Muscle of arm (tissue), 12 donors: Measurements from ENCODE around the gene FGFBP1. TPM values are rescaled to one million over a fixed set of nuclear protein-coding genes. Genes with fewer than 3 reads are reported as not detected.

Experiments
- DNase-seq: peaks from one replicate; pipeline ENCODE4 v3.0.0-alpha.2; 2013
- polyA plus RNA-seq, 12 donors: library from polyadenylated mRNA; unstranded; fragments of 120-200 nt; gene quantifications; one replicate each; pipeline ENCODE4 v1.2.1, GENCODE V29; 2013; ENCODE audit not compliant: insufficient read length in 12 of 12

FGFBP1 gene
- polyA plus RNA-seq, 12 donors: 0.20 to 1.4 (median 0.74) TPM; not detected in 8

DNA sequence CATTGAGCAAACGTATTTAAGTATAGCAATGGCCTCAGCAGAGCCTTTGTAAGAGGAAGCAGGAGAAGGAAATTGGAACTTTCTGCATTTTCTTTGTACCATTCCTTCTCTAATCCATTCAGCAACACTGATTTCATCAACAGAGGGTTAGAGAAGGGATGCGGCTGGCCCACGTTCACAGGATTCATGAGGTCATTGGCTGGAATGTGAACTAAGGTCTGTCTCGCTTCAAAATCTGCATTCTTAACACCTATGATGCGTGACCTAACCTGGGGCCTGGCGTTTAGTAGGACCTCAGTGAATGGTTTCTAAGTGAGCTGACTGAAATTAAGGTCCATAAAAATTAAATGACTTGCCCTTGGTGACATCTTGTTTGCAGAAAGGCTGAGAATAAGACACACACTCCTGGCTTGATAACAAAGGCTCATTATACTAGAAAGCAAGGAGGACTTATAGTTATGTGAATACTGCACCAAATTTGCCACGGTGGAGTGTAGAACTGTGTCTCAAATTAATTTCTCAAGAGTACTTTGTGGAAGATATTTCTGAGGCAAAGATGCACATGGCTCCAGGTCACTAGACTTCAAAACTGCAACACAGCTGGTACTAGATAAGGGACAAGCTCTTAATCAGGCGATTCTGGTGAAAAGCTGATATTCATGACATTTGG is 25.4 kb downstream of the FGFBP1 start:
- no peak for DNase-seq

DNA sequence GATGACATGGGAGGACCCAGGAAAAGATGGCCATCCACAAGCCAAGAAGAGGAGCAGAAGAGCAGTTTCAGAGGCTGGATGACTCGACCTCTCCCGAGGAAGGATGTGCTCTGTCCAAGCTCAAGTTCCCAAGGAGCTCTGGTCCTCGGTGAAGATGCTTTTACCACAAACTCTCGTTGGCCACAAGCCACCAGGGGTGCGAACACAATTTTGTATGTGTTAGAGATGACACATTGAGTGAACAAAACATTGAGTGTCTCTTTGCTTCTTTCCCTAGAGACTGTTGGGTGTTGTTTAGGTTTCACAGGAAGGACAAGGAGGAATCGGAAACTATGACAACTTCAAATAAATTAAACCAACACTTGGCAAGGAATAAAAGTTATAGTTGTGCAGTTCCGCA is 26.3 kb downstream of the FGFBP1 start:
- no peak for DNase-seq

DNA sequence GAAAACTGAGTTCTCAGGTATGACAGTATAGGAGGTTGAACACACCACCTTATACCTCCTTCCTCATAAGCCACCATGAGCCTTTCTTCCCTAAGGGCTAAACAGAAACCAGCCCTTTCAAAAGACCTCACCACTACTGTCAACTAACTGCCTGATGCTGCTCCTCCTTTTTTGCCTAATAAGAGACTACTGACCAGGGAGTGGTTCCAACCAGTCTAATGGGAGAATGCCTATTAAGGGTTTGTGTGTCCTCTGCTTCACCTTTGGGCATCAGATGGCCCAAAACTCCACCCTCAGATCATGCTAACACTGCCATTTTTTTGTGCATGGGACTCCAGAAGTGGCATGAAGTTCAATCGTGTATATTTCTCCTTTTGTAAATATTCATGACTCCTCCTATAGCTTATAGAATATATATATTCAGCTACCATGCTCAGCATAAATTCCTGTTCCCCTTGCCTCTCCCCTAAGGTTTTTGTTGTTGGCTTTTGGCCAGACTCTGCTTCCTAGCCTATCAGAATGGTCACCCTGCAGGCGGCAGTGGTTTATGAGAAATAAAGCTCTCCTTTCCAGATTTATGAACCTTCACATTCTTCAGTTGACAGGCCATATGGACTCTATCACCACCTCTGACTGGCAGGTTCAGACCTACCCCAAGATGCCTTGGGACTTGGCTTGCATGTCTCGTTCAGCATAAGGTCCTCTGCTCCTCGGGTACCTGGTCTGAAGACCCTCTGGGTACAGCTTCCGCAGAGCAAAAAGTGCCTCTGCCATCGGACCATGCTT is 28.2 kb downstream of the FGFBP1 start:
- no peak for DNase-seq

DNA sequence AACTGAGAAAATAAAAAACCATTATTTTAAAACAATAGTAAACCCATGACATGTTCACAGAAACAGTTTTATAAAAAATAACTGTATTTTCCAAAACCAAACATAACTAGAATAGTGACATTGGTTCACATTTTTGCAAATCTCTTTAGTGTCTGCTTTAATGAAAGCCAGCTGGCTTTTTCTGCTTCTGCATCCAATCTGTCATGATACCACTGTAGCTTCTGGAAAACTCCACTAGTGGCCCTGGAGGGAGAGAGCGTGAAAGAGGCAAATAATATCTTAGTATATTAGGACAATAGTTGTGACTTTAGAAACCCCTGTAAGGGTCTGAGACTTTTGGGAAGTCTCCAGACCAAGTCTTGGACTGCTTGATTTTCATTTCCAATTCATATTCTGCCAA is 31.1 kb downstream of the FGFBP1 start:
- DNase-seq: peak; percentile 27

DNA sequence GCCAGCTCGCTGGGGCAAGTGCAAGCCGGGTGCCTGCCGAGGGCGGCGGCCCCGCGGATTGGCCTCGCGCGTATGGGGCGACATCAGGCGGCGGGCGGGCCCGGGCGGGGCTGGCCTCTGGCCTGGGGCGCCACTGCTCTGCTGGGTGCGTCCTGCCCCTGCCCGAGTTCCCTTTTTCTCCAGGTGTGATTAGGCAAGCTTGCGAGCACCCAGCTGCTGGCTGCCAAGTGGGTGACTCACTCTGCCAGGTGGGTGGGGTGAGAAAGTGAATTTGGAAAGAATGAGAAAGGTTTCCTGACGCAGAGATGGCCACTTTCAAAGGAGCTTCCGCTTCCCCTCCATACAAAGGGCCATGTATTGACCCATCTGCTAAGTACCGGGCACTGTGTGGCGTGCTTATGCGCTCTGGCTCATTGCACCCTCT is 32.5 kb downstream of the FGFBP1 start:
- DNase-seq: no peak

DNA sequence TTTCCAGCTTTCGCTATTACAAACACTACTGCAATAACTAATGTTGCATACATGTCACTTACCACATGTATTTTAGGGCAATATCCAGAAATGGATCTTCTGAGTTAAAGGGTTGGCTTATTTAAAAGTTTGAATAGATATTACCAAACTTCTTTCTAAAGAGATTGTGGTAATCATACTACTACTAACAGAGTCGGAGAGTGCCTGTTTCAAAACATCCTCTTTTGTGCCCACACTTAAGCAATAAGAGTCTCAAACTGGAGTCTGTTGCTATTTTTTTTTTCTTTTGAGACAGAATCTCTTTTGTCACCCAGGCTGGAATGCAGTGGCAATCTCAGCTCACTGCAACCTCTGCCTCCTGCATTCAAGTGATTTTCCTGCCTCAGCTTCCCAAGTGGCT is 35.8 kb downstream of the FGFBP1 start:
- DNase-seq: no peak

DNA sequence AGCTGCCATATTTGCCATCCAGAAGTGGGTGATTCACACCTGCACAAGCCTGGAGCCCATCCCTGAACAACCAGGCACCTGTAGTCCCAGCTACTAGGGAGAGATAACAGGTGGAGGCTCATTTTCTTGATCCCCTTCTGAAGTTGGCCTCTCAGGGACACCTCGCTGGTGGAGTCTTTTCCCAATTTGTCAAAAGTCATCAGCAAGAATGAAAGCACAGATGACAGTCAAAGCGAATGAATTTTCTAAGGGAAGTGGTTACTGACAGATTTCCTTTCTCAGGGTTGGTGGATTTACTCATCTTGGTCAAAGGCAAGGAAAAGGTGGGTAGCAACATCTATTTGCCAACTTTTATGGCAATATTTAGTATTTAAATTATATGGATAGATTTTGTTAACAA is 36.5 kb downstream of the FGFBP1 start:
- no peak for DNase-seq

DNA sequence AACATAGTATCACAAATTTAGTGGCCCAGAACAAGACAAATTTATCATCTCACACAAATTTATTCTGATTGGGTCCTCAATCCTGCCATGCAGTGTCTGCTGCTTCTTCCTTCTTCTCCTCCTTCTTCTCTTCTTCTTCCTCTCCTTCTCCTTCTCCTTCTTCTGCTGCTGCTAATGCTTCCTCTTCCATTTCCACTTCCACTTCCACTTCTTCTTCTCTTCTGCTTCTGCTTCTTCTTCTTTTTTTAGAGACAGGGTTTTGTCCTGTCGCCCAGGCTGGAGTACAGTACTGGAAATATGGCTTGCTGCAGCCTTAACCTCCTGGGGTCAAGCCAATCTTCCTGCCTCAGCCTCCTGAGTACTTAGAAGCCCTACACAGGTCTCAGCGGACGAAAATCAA is 37.5 kb downstream of the FGFBP1 start:
- no peak for DNase-seq

DNA sequence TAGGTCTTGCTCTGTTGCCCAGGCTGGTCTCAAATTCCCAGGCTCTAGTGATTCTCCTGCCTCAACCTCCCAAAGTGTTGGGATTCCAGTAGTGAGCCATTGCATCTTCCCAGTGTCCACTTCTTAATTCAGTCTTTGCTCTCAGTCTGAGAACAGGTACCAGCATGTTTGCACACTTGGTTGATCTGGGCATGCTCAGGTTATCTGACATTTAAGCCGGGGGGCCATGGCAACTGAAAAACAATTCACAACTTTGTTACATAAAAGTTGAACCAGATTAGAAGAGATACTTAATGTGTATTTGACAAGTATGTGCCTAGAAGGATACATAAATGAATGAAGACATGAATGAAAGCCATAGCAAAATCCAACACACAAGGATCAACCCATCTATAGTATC is 39.0 kb downstream of the FGFBP1 start:
- DNase-seq: no peak

DNA sequence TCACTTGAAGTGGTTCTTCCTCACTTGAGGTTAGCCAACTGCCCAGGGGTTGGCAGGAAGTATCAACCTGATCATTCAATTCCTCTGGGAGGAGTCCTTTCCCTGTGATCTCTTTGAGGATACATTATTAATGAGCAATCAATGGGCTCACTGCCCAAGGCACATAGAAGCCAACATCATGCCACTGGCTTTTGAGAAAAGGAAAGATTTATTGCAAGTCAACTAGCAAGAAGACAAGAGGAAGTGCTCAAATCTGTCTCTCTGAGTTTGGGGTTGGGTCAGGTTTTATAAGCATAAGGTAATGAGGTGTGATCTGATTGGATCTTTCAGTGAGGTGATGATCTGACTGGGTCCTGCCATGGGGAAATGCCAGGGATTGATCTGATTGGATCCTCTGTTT is 39.6 kb downstream of the FGFBP1 start:
- DNase-seq: no peak

DNA sequence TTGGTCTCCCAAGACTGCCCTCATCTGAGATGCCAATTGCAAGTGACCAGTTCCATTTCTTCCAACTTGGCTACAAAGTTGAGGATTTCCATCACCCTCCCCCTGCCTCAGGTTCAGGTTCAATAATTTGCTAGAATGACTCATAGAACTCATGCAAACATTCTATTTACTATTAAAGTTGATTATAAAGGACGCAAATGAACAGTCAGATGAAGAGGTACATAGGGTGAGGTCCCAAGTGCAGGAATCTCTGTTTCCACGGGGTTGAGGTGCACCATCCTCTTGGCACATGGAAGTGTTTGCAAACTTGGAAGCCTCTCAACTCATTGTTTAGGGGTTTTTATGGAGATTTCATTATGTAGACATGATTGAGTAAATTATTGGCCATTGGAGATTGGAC is 41.0 kb downstream of the FGFBP1 start:
- DNase-seq: no peak

DNA sequence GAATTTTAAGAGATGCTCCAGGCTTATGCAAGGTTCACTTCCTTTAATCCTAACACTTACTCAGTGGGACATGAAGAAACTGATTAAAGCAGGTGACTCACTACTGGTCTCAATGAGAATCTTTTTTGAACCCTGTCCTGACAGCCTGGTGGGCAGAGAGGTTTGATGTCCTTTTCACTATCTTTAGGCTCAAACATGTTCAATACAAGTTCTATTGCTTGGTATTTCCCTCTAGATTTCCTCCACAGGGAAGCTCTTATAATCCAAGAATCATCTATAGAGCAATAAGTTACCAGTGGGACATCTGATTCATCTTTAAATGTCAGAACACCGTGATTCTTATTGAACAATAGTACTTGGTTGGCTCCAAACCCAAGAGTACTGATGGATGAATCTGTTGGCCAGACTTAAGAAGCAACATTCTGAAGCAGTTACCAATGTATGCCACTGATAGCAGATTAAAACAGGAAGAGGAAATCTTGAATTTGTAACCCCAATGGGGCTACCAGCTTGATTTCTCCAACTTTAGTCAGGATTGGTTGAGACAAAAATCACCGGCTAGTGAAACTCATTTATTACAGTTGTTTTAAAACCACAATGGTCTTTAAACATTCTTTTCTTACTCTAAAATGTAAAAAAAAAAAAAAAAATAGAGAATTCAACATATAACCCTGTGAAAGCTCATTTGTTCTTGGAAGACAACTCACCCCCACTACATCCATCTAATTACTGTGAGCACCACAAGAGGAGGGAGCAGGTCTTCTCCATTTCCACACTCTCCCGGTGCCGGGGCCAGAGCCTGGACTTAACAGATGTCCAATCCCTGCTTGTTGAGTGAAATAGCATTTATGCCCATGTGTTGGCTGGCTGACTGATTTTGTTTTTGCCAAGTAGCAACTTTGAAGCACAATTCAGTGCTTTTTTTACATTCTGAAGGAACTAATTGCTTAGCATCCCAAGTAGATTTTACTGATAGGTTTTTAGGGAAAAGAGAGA is 43.3 kb downstream of the FGFBP1 start:
- no peak for DNase-seq

DNA sequence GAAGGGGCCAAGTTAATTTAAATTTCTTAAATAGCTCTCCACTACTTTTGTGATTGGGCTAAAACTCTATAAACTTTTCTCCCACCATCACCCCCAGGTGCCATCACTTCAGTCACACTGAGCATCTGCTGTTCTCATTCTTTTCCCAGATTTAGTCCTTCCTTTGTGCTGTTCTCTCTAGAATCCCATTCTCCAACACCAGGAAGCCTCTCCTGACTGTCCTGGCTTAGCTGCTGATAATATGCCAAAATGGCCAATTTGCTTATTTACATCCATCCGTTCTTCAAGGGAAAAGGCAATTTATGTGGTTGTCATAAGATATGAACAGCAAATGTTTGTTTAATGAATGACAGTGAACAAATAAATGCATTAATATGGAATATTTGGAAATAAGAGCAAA is 44.1 kb downstream of the FGFBP1 start:
- no peak for DNase-seq

DNA sequence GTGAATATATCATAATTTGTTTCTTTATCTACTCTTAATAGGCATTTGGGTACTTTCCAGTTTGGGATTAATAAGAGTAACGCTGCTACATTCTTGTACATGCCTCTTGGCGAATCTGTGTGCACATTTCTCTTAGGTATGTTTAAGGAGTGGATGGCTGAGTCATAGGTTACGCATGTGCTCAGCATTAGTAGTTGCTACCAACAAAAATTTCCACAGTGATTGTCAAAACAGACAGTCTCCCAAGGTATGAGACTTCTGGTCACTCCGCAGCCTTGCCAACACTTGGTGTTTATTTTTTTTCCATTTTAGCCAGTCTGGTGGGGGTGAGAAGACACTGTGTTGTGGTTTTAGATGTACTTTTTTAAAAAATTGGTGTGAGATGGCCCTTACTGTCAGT is 44.6 kb downstream of the FGFBP1 start:
- peak; percentile 31 for DNase-seq

DNA sequence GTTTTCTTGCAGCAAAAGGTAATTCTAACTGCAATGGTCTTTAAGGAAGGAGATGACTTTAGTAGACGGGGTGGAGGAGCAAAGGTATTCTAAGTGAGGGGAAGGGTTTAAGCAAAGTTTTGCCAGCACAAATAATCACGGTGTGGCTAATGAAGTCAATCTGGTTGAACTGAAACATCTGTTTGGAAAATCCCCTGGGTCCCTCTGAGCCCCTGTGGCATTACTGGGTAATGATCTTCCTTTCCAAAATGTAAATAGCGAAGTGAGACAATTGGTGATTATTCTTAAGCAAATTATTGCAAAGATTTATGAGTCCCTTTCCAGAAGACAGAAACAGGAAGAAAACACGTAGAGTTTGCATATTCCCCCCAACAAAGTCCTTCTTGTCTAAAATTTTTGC is 47.2 kb downstream of the FGFBP1 start:
- DNase-seq: no peak

DNA sequence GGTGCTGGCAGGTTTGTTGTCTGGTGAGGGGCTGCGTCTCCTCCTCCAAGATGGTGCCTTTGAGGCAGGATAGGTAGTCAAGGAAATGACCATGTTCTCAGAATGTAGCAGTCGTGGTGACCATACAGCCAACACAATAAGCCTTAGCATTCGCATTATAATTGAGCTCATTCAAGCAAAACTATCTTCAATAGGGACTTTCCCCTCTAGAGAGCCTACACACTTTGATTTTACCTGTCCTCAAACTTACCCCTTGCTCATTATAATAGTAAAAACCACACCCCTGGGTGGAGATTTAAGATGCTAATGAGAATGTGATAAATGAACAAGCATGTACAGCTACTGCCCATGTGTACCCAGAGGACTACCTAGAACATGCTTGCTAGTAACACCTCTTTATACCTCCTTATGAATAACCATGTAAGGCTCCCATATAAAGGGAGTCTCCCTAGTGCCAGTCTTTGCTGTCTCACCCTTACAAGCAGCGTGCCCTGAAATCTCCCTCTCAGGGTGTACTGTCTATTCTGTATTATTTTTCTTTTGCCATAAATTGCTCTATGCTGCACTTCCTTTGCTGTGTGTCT is 48.2 kb downstream of the FGFBP1 start:
- no peak for DNase-seq

DNA sequence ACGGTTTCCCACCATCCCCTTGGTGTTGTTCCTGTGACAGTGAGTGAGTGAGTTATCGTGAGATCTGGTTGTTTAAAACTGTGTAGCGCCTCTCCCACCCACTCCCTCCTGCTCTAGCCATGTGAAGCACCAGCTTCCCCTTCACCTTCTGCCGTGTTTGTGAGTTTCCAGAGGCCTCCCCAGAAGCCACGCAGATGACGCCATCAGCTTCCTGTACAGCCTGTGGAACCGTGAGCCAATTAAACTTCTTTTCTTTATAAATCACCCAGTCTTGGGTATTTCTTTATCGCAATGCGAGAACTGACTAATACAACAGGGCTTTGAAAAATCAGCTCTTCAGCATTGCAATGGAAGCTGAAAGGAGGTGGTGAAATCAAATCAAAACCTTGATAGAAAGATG is 50.0 kb downstream of the FGFBP1 start:
- DNase-seq: no peak

Other genes with a start within 250 kb of the FGFBP1 start
- gene BST1, start 235.7 kb downstream of the FGFBP1 start, polyA plus RNA-seq: 10 to 100 TPM in 1 of 12 donors, 1 to 10 TPM in 9, not detected in 2; 3.1 to 13.2 (median 4.9) TPM
- gene CD38, start 160.4 kb downstream of the FGFBP1 start, polyA plus RNA-seq: 1 to 10 TPM in 8 of 12 donors, under 1 TPM in 2, not detected in 2; 0.69 to 3.3 (median 1.6) TPM
- gene FGFBP2, start 24.4 kb upstream of the FGFBP1 start, polyA plus RNA-seq: 1 to 10 TPM in 4 of 12 donors, under 1 TPM in 5, not detected in 3; 0.30 to 1.7 (median 0.65) TPM
- 10 to 100 TPM in 11 of 12 donors, not detected in 1; 25.9 to 67.7 (median 55.3) TPM for gene PROM1, start 145.3 kb upstream of the FGFBP1 start, polyA plus RNA-seq